ENCODE measurements around the gene GRPEL2. TPM values are rescaled to one million over a fixed set of nuclear protein-coding genes. Genes with fewer than 3 reads are reported as not detected.

The GRPEL2 gene
- total and polyA plus RNA-seq, 2 of the 8 experiments (the other 6 are each of a cell fraction or from before 2014, with no cell fraction given) = 11.2 to 52.2 TPM

- TF ChIP-seq SIN3A (conservative IDR thresholded peaks at IDR 0.05 in 1 of 2, IDR thresholded peaks at IDR 0.05 in 1 of 2; ENCODE audit: low read depth in 1 of 2, low read length in 2 of 2) (no peak), NRF1 (IDR thresholded peaks at IDR 0.05; ENCODE audit: low read depth, low read length) (no peak)
These were observed 11.1 kb downstream of the GRPEL2 start (continued) for GRCh38 chr5:149356391-149356790.

Measured in H1 (cell line).